C1 segment of cervical spinal cord (tissue), 14 donors: ENCODE measurements around the gene KANSL1.

Experiments used
- DNase-seq, 14 donors: peaks; one replicate each; lab custom pipeline; 2025; lab: John Stamatoyannopoulos, UW

KANSL1 gene

GRCh38 chr17:46080118-46081017 is 112.9 kb downstream of the KANSL1 start:
- no peak for DNase-seq

GRCh38 chr17:46078675-46079074 is 114.6 kb downstream of the KANSL1 start:
- DNase-seq = no peak

GRCh38 chr17:46074540-46074939 is 118.7 kb downstream of the KANSL1 start:
- DNase-seq = no peak

GRCh38 chr17:46072998-46073397 is 120.2 kb downstream of the KANSL1 start:
- DNase-seq = no peak

- DNase-seq = no peak
Observed at GRCh38 chr17:46071796-46072195, 121.4 kb downstream of the KANSL1 start.

GRCh38 chr17:46064460-46064859 is 128.8 kb downstream of the KANSL1 start:
- DNase-seq = no peak

GRCh38 chr17:46063241-46063640 is 130.0 kb downstream of the KANSL1 start:
- DNase-seq = no peak

GRCh38 chr17:46061435-46061834 is 131.8 kb downstream of the KANSL1 start:
- no peak for DNase-seq

- DNase-seq = no peak
Observed at GRCh38 chr17:46060461-46060860, 132.8 kb downstream of the KANSL1 start.

GRCh38 chr17:46059486-46059885 is 133.7 kb downstream of the KANSL1 start:
- no peak for DNase-seq

- DNase-seq = no peak
Observed at GRCh38 chr17:46057366-46057765, 135.9 kb downstream of the KANSL1 start.

GRCh38 chr17:46056800-46057304 is 136.4 kb downstream of the KANSL1 start:
- DNase-seq = no peak

- no peak for DNase-seq
Observed at GRCh38 chr17:46053911-46054534, 139.2 kb downstream of the KANSL1 start.

GRCh38 chr17:46049656-46050055 is 143.6 kb downstream of the KANSL1 start:
- DNase-seq = no peak

GRCh38 chr17:46047856-46048255 is 145.4 kb downstream of the KANSL1 start:
- no peak for DNase-seq

- no peak for DNase-seq
Observed at GRCh38 chr17:46047398-46047797, 145.8 kb downstream of the KANSL1 start.

- no peak for DNase-seq
Observed at GRCh38 chr17:46046957-46047356, 146.3 kb downstream of the KANSL1 start.

GRCh38 chr17:46045639-46046038 is 147.6 kb downstream of the KANSL1 start:
- no peak for DNase-seq

- no peak for DNase-seq
Observed at GRCh38 chr17:46044989-46045388, 148.2 kb downstream of the KANSL1 start.

GRCh38 chr17:46044286-46044928 is 148.8 kb downstream of the KANSL1 start:
- peak in 11 of 14 donors; percentile 15 to 82 (median 46) for DNase-seq

GRCh38 chr17:46043606-46044005 is 149.6 kb downstream of the KANSL1 start:
- no peak for DNase-seq

GRCh38 chr17:46042925-46043324 is 150.3 kb downstream of the KANSL1 start:
- no peak for DNase-seq
